ENCODE results near the gene PAK5. TPM values are rescaled to one million over a fixed set of nuclear protein-coding genes. Genes with fewer than 3 reads are reported as not detected.

Gene PAK5
- not detected in 2 replicates for total RNA-seq (2014; rRNA removed; shearing (Covaris generic))

DNA sequence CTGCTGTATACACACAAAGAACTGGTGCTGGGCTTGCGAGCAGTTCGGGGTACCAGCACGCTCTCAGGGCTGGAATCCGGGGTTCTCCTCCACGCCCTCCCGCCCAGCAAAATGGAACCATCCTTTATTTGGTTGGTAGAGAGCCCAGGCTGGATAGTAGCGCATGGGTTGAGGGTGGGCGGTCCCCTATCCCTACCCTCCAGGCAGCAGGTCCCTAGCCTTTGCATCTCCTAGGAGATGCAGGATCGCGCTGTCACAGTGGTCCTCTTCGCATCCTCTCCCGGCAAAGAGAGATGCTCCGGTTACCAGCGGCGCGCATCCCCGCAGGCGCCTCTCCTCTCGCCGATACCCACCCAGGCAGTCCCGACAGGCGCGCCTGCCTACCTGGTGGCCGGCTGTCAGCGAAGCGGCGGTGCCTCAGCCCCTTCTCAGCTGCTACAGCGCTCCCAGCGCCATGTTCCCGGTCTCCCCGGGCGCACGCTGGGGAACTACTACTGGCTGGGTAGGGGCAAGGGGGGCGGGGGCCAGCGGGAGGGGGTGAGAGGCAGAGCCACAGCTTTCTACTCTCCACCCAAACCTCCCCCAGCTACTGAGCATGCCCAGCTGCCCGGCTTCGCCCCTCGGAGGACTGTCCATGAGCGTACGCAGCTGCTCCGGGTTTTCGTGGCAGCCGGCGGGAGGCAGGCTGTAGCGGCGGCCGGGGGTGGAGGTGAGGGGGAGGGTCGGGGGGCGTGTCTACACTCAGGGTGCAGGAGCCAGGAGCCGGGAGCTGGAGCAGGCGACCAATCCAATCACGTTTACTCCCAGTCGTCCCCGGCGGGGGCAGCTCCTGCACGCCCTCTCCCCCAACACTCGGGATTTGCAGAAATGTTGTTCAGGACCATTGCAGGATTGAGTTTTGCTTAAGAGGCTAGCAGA is at the start of gene PAK5:
TSS of gene PAK5 (minus strand) at position 699 of the 918 bp plus-strand sequence. CDS start 194,748 bp downstream, outside the sequence.
- no peak within 1 kb of the TSS for H3K4me3 ChIP-seq
- no peak within 1 kb of the TSS for H3K27ac ChIP-seq
- H3K9me3 ChIP-seq (replicated peaks) = no peaks in the 10 kb centered on the region

GRCh38 chr20:9887706-9888105 is 48.8 kb upstream of the PAK5 start:
- H3K4me3 ChIP-seq = no peak overlapping the region
- H3K36me3 ChIP-seq = no peaks in the 10 kb centered on the region
- no peaks in the 10 kb centered on the region for H3K9me3 ChIP-seq (replicated peaks)
- no peak for DNase-seq
- no peaks in the 10 kb centered on the region; the same call in 1 of the 2 replicates for H3K27me3 ChIP-seq
- H3K27ac ChIP-seq = no peak overlapping the region
- H3K4me1 ChIP-seq = no peaks in the 10 kb centered on the region

More for the DNA sequence above, at the start of gene PAK5:
- H3K27me3 ChIP-seq = peaks cover 4% of the 10 kb centered on the region; the same call in 1 of the 2 replicates
- no peaks in the 10 kb centered on the region for H3K4me1 ChIP-seq
- H3K36me3 ChIP-seq = no peaks in the 10 kb centered on the region
- peak; percentile 4 to 12 for DNase-seq

DNA sequence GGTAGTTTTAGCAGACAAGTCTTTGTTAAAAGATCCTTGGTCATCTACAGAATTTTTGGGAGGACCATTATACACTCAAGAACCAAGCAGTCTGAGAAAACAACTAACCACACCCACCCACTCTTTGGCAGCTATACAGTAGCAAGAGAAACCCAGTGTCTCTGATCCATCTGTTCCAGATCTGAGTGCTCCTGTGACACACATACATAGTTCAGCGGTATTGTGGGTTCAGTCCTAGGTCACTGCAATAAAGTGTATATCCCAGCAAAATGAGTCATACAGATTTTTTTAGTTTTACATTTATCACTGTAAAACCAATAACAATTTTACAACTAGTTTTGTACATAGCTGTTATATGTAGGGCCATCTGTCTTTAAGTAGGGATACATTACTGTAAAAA is 47.4 kb upstream of the PAK5 start:
- DNase-seq = no peak
- H3K4me3 ChIP-seq = no peak overlapping the region

DNA sequence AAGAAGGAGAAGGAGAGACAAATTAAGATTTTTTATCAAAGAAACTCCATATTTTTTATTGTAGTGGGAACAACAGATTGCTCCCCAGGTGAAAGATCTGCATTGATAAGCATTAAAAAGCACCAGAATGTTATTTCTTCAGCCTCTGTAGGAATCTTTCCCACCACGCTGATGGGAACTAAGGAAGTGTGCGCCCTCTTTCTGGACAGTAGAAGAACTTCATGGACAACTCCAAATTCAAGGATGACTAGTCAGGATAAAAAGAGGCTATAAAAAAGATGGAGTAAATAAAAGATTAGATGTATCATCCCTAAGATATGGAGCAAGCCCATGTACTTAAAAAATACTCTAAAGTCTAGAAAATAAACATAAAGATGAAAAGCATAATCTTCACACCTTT is 45.8 kb upstream of the PAK5 start:
- Histone ChIP-seq H3K9me3 (replicated peaks) (no peaks in the 10 kb centered on the region), H3K27ac (no peak overlapping the region), H3K27me3 (no peaks in the 10 kb centered on the region), H3K36me3 (no peaks in the 10 kb centered on the region), H3K4me3 (no peak overlapping the region), H3K4me1 (no peaks in the 10 kb centered on the region)
- peak in 1 of 2 experiments; percentile 2 for DNase-seq

More for the DNA sequence above, 47.4 kb upstream of the PAK5 start:
- Histone ChIP-seq H3K27me3 (no peaks in the 10 kb centered on the region), H3K9me3 (replicated peaks) (no peaks in the 10 kb centered on the region), H3K36me3 (no peaks in the 10 kb centered on the region), H3K4me1 (no peaks in the 10 kb centered on the region), H3K27ac (no peak overlapping the region)

DNA sequence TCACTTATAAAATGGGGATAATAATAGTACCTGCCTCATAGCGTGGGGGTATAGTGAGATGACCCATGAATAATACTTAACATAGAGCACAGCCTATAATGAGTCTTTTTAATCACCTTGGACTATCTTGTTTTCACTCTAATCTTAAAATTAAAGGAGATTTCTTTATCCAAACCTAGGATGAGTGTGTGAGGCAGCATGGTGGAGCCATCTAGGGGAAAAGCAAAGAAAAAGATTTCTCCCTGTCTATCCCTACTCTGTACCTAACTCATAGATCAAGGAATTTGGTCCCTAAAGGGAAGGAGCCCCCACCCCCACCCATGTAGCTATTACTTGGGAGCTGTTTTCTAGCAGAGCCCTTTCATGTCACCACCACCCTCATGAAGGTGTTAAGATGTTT is 45.2 kb upstream of the PAK5 start:
- H3K27me3 ChIP-seq = no peaks in the 10 kb centered on the region
- H3K36me3 ChIP-seq = no peaks in the 10 kb centered on the region
- no peaks in the 10 kb centered on the region for H3K9me3 ChIP-seq (replicated peaks)
- DNase-seq = no peak
- no peak overlapping the region for H3K4me3 ChIP-seq
- H3K27ac ChIP-seq = no peak overlapping the region
- no peaks in the 10 kb centered on the region for H3K4me1 ChIP-seq

- H3K27me3 ChIP-seq = peaks cover 3% of the 10 kb centered on the region; the same call in 1 of the 2 replicates
- no peaks in the 10 kb centered on the region for H3K36me3 ChIP-seq
- no peak overlapping the region for H3K27ac ChIP-seq
- H3K9me3 ChIP-seq (replicated peaks) = no peaks in the 10 kb centered on the region
- no peaks in the 10 kb centered on the region for H3K4me1 ChIP-seq
- H3K4me3 ChIP-seq = no peak overlapping the region
- no peak for DNase-seq
Observed at GRCh38 chr20:9877932-9878495, 39.1 kb upstream of the PAK5 start.

GRCh38 chr20:9867196-9867980 is 28.5 kb upstream of the PAK5 start:
- no peaks in the 10 kb centered on the region for H3K9me3 ChIP-seq (replicated peaks)
- H3K4me3 ChIP-seq = no peak overlapping the region
- no peaks in the 10 kb centered on the region for H3K36me3 ChIP-seq
- H3K4me1 ChIP-seq = no peaks in the 10 kb centered on the region
- DNase-seq = no peak
- H3K27ac ChIP-seq = no peak overlapping the region
- no peaks in the 10 kb centered on the region for H3K27me3 ChIP-seq

DNA sequence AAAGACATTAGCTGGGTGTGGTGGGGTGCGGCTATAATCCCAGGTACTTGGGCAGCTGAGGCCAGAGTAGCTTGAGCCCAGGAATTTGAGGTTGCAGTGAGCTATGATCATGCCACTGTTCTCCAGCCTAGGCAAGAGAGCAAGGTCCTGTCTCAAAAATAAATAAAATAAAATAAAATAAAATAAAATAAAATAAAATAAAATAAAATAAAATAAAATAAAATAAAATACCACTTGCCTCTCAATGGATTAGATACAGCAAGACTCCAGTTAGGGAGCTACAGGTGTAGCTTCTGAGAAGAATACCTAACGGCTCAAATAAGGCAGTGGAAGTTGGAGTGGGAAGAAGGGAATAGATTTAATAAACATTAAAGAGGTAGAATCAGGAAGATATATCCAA is 13.7 kb upstream of the PAK5 start:
- H3K27me3 ChIP-seq = no peaks in the 10 kb centered on the region
- no peak overlapping the region for H3K4me3 ChIP-seq
- no peak overlapping the region for H3K27ac ChIP-seq
- no peaks in the 10 kb centered on the region for H3K4me1 ChIP-seq
- no peaks in the 10 kb centered on the region for H3K36me3 ChIP-seq
- H3K9me3 ChIP-seq (replicated peaks) = no peaks in the 10 kb centered on the region
- DNase-seq = no peak

DNA sequence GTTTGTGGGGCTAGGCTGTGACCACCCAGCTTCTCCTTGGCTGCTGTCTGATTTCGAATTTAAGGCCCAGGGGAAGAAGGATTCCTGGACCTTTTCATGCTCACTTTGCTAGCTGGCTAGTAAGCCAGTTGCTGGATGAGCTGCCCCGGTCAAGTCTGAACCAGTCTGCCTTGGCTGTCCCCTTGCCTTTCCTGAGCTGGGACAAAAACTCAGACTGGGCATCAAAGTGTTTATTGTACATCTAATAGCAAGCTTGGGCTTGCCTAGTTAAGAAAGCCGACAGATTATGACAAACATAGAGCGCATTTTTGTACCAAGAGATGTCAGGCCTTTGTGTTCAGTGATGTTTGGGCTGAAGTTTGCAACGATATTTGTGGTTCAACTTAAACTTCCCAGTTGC is 750 bp upstream of the PAK5 start:
- DNase-seq = no peak
- Histone ChIP-seq H3K27me3 (peaks cover 4% of the 10 kb centered on the region; the same call in 1 of the 2 replicates), H3K36me3 (no peaks in the 10 kb centered on the region), H3K9me3 (replicated peaks) (no peaks in the 10 kb centered on the region), H3K27ac (no peak overlapping the region), H3K4me3 (no peak overlapping the region), H3K4me1 (no peaks in the 10 kb centered on the region)

DNA sequence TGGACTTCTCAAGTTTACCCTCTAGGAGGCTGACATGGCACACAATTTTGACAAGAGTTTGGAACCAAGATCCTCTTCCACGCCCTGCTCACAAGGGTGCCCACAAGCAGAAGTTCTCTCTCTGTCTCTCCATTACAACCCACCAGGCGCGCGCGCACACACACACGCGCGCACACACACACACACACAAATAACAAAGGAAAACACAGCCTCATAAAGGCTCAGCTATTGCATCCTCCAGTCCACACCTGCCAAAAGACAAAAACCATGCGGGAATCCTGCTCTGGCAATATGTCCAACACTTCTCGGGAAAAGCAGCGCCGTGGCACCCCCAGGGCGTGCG is 870 bp downstream of the PAK5 start:
- DNase-seq = no peak
- no peak overlapping the region for H3K27ac ChIP-seq
- H3K4me1 ChIP-seq = no peaks in the 10 kb centered on the region
- no peak overlapping the region for H3K4me3 ChIP-seq
- H3K9me3 ChIP-seq (replicated peaks) = no peaks in the 10 kb centered on the region
- no peaks in the 10 kb centered on the region for H3K36me3 ChIP-seq
- peaks cover 4% of the 10 kb centered on the region; the same call in 1 of the 2 replicates for H3K27me3 ChIP-seq

- no peak overlapping the region for H3K4me3 ChIP-seq
- peaks cover 4% of the 10 kb centered on the region; the same call in 1 of the 2 replicates for H3K27me3 ChIP-seq
- H3K4me1 ChIP-seq = no peaks in the 10 kb centered on the region
- no peaks in the 10 kb centered on the region for H3K36me3 ChIP-seq
- DNase-seq = no peak
- H3K9me3 ChIP-seq (replicated peaks) = no peaks in the 10 kb centered on the region
- no peak overlapping the region for H3K27ac ChIP-seq
Observed at GRCh38 chr20:9837634-9838033, 1.2 kb downstream of the PAK5 start.

GRCh38 chr20:9835302-9835701 is 3.6 kb downstream of the PAK5 start:
- peaks cover 4% of the 10 kb centered on the region; the same call in 1 of the 2 replicates for H3K27me3 ChIP-seq
- H3K9me3 ChIP-seq (replicated peaks) = no peaks in the 10 kb centered on the region
- no peaks in the 10 kb centered on the region for H3K36me3 ChIP-seq
- H3K4me3 ChIP-seq = no peak overlapping the region
- no peak overlapping the region for H3K27ac ChIP-seq
- DNase-seq = no peak
- no peaks in the 10 kb centered on the region for H3K4me1 ChIP-seq

- Histone ChIP-seq H3K4me3 (no peak overlapping the region), H3K9me3 (replicated peaks) (no peaks in the 10 kb centered on the region; the same call in 1 of the 2 replicates), H3K27me3 (no peaks in the 10 kb centered on the region), H3K27ac (no peak overlapping the region), H3K36me3 (no peaks in the 10 kb centered on the region), H3K4me1 (no peaks in the 10 kb centered on the region)
- DNase-seq = no peak
Observed at GRCh38 chr20:9831032-9831431, 7.8 kb downstream of the PAK5 start.

DNA sequence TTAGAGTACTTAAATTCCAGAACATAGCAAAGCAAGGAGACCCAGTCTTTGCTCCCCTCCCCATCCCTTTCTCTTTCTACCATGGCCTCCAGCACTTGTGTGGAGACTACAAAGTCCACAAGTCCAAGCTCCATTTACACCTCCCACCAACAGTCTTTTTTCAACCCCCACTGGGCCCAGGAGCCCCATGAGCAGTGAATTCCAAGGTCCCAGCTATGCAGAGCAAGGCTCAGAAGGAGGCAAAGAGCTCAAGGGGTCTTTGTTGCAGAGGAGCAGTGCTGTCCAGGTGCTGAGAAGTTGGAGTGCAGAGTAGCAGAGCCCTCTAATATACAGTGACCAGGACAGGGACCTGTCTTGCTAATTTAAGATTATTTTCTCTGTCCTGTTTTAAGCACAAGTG is 9.0 kb downstream of the PAK5 start:
- no peak overlapping the region for H3K27ac ChIP-seq
- no peaks in the 10 kb centered on the region for H3K36me3 ChIP-seq
- H3K4me1 ChIP-seq = no peaks in the 10 kb centered on the region
- no peaks in the 10 kb centered on the region for H3K27me3 ChIP-seq
- no peaks in the 10 kb centered on the region; the same call in 1 of the 2 replicates for H3K9me3 ChIP-seq (replicated peaks)
- DNase-seq = no peak
- no peak overlapping the region for H3K4me3 ChIP-seq

DNA sequence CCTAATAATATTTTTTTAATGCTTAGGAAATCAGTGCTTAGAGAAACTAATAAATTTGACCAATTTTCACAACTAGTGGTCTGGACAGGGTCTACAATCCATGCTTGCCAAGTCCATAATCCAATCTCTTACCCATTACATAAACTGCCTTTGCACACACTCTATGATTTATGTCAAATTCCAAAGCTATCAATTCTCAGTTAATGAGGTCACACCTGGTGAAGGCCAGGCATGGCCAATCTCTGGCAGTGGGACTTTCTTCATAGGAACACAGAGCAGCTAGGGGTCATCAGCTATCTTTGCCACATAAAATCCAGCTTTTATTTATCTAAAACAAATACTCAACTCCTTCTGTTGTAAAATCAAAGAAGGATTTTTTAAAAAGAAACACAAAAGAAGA is 21.2 kb downstream of the PAK5 start:
- DNase-seq = no peak
- no peaks in the 10 kb centered on the region for H3K27me3 ChIP-seq
- H3K9me3 ChIP-seq (replicated peaks) = no peaks in the 10 kb centered on the region
- H3K4me1 ChIP-seq = no peaks in the 10 kb centered on the region
- no peak overlapping the region for H3K27ac ChIP-seq
- H3K36me3 ChIP-seq = no peaks in the 10 kb centered on the region
- no peak overlapping the region for H3K4me3 ChIP-seq

Measured in SJCRH30 (cell line).